Lung (tissue), 12 donors: ENCODE results near the gene TTLL1. TPM values are rescaled to one million over a fixed set of nuclear protein-coding genes. Genes with fewer than 3 reads are reported as not detected.

Source experiments
- ATAC-seq: fragments of 200-7000 bp; cut with Tn5 transposase; one replicate; pipeline ENCODE4 v1.9.1; 2020; ENCODE audit warnings: moderate number of reproducible peaks; ENCODE audit not compliant: insufficient read depth, low FRiP score
- DNase-seq, 3 donors: peaks; one replicate each; pipeline ENCODE4 v3.0.0-alpha.2; 2013 to 2017
- H3K27ac ChIP-seq, 2 donors: one replicate each; pipeline ENCODE4 v1.5.1; 2013; ENCODE audit warnings: mild to moderate bottlenecking in 2 of 2, moderate library complexity in 2 of 2, control low read depth in 1 of 2, inconsistent platforms in 1 of 2, low read depth in 1 of 2, low read length in 1 of 2
- H3K27me3 ChIP-seq, 3 donors: one replicate each; pipeline ENCODE4 v1.5.1; 2013; ENCODE audit warnings: low read length in 2 of 3; ENCODE audit not compliant: control insufficient read depth in 3 of 3, insufficient read depth in 3 of 3
- H3K36me3 ChIP-seq, 4 donors: one replicate each; pipeline ENCODE4 v1.5.1; 2013; ENCODE audit warnings: low read length in 4 of 4, mild to moderate bottlenecking in 1 of 4, moderate library complexity in 1 of 4; ENCODE audit not compliant: control insufficient read depth in 4 of 4, insufficient read depth in 4 of 4
- H3K4me1 ChIP-seq, 5 donors: one replicate each; pipeline ENCODE4 v1.5.1; 2013; ENCODE audit warnings: low read length in 5 of 5, mild to moderate bottlenecking in 2 of 5, moderate library complexity in 1 of 5; ENCODE audit not compliant: control insufficient read depth in 5 of 5, insufficient read depth in 5 of 5
- H3K4me3 ChIP-seq: one replicate; pipeline ENCODE4 v1.5.1; 2013; ENCODE audit warnings: mild to moderate bottlenecking, control low read depth, moderate library complexity
- H3K9ac ChIP-seq, 2 donors: one replicate each; pipeline ENCODE4 v1.5.1; 2013; ENCODE audit warnings: low read length in 2 of 2, control low read depth in 1 of 2; ENCODE audit not compliant: insufficient read depth in 1 of 2
- H3K9me3 ChIP-seq, 4 donors: one replicate each; pipeline ENCODE4 v1.5.1; 2013; ENCODE audit warnings: low read length in 3 of 4, mild to moderate bottlenecking in 1 of 4, moderate library complexity in 1 of 4; ENCODE audit not compliant: control insufficient read depth in 4 of 4, insufficient read depth in 3 of 4
- CTCF ChIP-seq: IDR thresholded peaks from 2 replicates; pipeline ENCODE4 v1.5.1; 2012; ENCODE audit warnings: mild to moderate bottlenecking; ENCODE audit errors: control extremely low read depth, extremely low read depth
- WGBS, 2 donors: extraction: QIAGEN DNeasy Blood & Tissue Kit; methylation state at CpG; one replicate each; pipeline ENCODE4 v1.1.7; 2013; 5-methylcytosine and 5-hydroxymethylcytosine counted together
- polyA plus RNA-seq, 2 donors: library from polyadenylated mRNA; stranded (reverse); fragments of 200-250 nt; gene quantifications; one replicate each; pipeline ENCODE4 v1.2.1, GENCODE V29; 2013
- total RNA-seq, 2 donors: library from RNA; depleted of rRNA in 1 of 2; stranded (reverse); fragments of >200 nt in 1 of 2; gene quantifications; one replicate each; pipeline ENCODE4 v1.2.1, GENCODE V29; 2014 to 2021
- donor health status: control.
- donor health status: control.
- donor health status: Bipolar disorder and iron deficiency.
- donor health status: healthy.
- donor health status: DM: yes; HTN: yes; CAD: no.

The TTLL1 gene
- total and polyA plus RNA-seq, 4 donors: 3.8 to 8.0 (median 5.6) TPM

- Histone ChIP-seq H3K36me3 (no peaks in the 10 kb centered on the region), H3K4me1 (peaks cover 0 to 10% (median 0%) of the 10 kb centered on the region in 5 donors), H3K27ac (peak overlapping the region in 1 of 2 donors; percentile 52), H3K4me3 (no peak overlapping the region), H3K9ac (no peak overlapping the region), H3K27me3 (peaks cover 0 to 2% (median 0%) of the 10 kb centered on the region in 3 donors), H3K9me3 (peaks cover 0 to 5% (median 2%) of the 10 kb centered on the region in 4 donors)
- no peak for DNase-seq
- no peak for TF ChIP-seq CTCF
- ATAC-seq: no peak
- WGBS, 2 donors: 46 to 56% methylated on average over 5 of the region's 5 CpGs
Measured at GRCh38 chr22:43100225-43100624, 11.0 kb upstream of the TTLL1 start.

- H3K4me3 ChIP-seq: no peak overlapping the region
- WGBS, 2 donors: 69 to 84% methylated on average over 4 of the region's 4 CpGs
- H3K9ac ChIP-seq: no peak overlapping the region
- DNase-seq: no peak
- TF ChIP-seq CTCF: no peak
- H3K36me3 ChIP-seq: no peaks in the 10 kb centered on the region
- H3K9me3 ChIP-seq: peaks cover 0 to 5% (median 2%) of the 10 kb centered on the region in 4 donors
- H3K27me3 ChIP-seq: peaks cover 0 to 2% (median 0%) of the 10 kb centered on the region in 3 donors
- no peak overlapping the region for H3K27ac ChIP-seq
- ATAC-seq: no peak
- peaks cover 0 to 10% (median 0%) of the 10 kb centered on the region in 5 donors for H3K4me1 ChIP-seq
Measured at GRCh38 chr22:43099095-43099494, 9.9 kb upstream of the TTLL1 start.

DNA sequence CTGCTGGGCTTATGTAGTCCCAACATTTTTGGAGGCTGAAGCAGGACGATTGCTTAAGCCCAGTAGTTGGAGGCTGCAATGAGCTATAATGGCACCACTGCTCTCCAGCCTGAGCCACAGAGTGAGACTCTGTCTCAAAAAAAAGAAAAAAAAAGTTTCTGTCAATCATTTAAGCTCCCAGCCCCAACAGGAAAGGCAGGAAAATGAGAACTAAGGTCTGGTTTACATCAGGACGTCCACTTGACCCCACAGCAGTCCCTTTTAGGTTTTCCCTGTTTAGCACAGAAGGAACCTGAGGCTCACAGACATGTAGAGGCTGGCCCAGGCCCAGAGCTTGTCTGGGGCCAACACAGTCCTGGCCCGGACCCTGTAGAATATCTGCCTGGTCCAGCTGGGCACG lies 9.2 kb upstream of the TTLL1 start:
- no peak for TF ChIP-seq CTCF
- Histone ChIP-seq H3K9ac (no peak overlapping the region), H3K36me3 (no peaks in the 10 kb centered on the region), H3K4me1 (peaks cover 0 to 4% (median 0%) of the 10 kb centered on the region in 5 donors), H3K27me3 (peaks cover 0 to 2% (median 0%) of the 10 kb centered on the region in 3 donors), H3K9me3 (peaks cover 0 to 5% (median 2%) of the 10 kb centered on the region in 4 donors), H3K4me3 (no peak overlapping the region), H3K27ac (no peak overlapping the region)
- WGBS, 2 donors: 51 to 52% methylated on average over 4 of the region's 4 CpGs
- DNase-seq: no peak
- no peak for ATAC-seq

DNA sequence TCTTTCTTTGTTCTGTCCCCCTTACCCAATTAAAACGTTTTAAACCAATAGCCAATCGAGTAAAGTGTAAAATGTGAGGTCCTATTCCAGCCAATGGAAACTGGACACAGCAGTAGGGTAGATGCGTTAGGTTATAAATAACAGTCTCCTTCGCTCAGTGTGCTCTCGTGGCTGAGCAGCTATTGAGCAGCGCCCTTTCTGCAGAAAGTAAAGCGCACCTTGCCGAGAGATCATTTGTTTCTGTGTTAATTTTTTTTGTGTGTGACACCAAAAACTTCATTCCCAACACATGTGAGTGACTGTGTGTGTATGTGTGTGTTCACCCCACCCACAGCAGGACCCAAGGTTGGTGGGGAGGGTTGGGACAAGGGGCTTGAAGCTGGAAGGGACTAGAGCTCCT lies 7.2 kb upstream of the TTLL1 start:
- no peak overlapping the region for H3K9ac ChIP-seq
- H3K27ac ChIP-seq: no peak overlapping the region
- TF ChIP-seq CTCF: no peak
- ATAC-seq: no peak
- 83 to 94% methylated on average over 8 of the region's 8 CpGs for WGBS, 2 donors
- no peak overlapping the region for H3K4me3 ChIP-seq
- no peak for DNase-seq
- no peaks in the 10 kb centered on the region for H3K36me3 ChIP-seq
- peaks cover 0 to 4% (median 0%) of the 10 kb centered on the region in 5 donors for H3K4me1 ChIP-seq
- peaks cover 0 to 2% (median 0%) of the 10 kb centered on the region in 3 donors for H3K27me3 ChIP-seq
- H3K9me3 ChIP-seq: peaks cover 0 to 5% (median 2%) of the 10 kb centered on the region in 4 donors
